NCI-H226 (cell line): Measurements from ENCODE around the gene CNST.
"Not testable (repeated sequence)": the region's sequence is repeated elsewhere in the genome, so short reads cannot be mapped to it uniquely, and the experiment has no call there.

Source experiments
- DNase-seq: peaks from one replicate; pipeline ENCODE4 v3.0.0-alpha.2; 2015

The CNST gene

DNA sequence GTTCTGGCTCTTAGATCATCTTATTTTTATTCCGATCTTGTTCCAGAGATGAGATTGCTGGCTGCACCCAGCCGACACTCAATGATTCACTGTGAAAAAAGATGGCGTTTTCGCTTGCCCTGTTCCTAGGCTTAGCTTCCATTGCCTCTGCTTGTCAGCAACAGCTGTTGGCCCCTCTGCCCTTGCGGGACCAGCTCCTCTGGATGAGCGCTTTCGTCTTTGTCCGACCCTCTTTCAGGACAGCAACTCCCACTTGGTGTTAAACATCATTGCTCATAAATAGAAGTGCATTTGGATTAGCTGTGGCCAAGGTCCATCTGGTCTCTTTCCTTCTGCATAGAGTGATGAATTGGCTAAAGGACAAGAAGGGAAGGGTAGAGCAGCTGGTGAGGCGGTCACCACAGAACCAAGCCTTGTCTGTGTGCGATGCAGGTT is 114.5 kb downstream of the CNST start:
- DNase-seq: no peak

DNA sequence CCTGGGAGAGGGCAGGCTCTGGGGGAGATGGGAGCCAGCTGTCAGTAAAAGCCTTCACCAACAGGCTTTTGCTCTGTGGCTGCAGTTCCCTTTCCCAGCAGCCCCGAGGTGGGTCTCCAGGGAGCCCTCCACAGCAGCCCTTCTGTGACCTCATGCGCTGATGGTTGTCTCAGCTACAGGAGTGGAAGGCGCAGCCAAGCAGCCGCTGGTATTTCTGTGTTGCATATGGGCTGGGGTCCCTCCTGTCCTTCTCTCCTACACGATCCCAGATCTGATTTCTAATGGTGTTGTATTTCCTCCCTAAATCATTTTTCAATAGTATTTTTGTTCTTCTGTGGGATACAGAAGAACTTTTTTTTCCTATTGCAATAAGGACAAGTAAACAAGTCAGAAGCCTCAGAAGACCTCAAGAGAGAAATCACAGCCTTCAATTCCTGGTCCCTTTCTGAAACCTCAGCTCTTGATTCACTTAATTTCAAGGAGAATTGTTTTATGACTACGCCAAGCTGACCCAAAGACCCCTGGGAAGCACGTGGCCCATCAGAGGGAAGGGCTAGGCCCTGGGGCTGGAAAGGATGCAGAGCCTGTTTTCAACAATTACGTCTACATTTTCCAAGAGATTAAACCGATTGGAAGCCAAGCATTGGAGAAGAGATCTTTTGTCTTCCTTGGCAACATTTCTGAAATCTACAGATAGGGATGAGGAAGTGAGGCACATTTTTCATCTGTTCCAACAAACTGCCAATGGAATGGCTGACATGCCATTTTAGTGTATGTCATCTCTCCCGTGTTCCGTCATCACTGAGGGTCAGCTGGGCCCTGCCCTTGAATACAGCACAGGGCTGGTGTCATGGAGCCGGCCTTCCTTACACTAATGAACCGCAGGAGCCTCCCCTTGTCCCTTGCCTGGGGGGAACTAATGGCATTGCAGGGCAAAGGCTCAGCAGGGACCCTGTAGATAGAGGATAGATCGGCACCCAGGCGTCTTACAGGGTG is 115.9 kb downstream of the CNST start:
- DNase-seq: no peak

DNA sequence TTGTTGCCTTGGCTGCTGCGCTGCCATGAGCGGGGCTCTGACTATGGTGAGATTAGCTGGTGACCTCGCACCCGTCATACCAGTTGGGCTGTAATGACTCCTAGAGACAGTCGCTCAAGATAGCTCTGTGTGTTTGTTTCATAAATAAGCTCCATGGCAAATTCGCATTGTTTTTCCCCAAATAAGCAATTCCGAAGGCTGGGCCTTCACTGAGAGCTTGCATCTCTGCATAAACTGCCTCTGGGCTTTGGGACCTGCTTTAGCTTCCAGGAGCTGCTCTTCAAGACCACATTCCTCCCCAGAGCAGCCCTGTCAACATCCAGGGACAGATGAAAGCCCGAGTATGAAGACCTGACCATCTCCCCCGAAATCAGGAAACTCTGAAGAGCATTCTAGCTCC is 117.3 kb downstream of the CNST start:
- DNase-seq: no peak

DNA sequence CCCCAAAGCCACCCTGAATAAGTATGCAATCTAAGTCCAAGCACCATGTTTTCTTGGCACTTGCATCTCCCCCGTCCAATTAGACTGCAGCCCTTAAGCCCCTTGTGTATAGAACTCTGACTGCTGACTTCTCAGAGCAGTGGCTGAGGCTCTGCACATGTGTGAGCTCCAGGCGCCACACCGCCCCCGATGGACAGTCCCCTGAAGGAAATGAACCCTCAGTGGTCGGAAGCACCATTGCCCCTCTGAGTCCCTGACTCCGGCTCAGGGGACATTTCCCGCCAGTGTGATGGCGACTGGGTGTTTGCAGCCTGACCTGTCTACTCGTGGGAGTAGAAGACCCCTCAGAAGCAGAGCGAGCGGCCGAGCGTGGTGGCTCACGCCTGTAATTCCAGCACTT is 120.7 kb downstream of the CNST start:
- DNase-seq: no peak

DNA sequence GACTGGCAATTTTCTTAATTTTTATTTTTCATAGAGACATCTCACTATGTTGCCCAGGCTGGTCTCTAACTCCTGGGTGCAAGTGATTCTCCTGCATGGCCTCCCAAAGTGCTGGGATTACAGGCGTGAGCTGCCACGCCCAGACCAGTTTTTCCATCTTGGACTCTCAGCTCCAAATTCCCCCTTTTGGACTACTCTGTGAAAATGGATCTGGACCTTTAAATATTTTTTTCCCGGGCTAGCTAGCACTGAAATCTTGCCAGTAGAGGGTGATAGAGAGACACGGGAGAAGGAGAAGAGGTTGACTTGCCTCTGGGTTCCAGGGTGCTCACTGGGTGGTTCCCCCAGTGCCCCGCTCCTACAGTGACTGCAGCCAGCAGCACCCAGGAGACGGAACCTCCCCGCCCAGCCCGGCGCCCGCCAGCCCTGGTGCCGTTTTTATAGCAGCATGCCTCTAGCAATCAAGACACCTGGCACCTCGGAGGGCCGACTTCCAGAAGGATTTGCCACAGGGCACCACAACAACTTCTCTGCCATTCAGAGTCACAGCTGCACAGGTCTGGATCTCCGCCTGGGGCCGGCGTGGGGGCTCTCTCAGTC is 123.3 kb downstream of the CNST start:
- peak; percentile 60 for DNase-seq

DNA sequence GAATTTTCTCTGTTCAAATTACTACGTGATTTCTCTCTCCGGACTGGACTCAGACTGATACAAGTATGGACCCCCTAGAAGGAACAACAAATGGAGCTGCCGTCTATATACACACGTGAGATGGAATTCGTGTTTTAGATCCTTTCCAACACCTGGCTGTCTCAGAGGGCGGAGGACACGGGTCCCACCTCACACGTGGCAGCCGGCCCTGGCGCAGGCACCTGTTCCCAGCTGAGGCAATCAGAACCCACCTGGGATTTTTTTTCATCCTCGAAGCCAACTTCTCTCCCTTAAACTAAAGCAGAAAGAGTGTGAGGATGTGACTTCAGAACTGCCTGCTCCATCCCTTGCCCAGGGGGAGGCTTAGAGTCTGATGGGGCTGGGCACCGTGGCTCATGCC is 123.8 kb downstream of the CNST start:
- no peak for DNase-seq

DNA sequence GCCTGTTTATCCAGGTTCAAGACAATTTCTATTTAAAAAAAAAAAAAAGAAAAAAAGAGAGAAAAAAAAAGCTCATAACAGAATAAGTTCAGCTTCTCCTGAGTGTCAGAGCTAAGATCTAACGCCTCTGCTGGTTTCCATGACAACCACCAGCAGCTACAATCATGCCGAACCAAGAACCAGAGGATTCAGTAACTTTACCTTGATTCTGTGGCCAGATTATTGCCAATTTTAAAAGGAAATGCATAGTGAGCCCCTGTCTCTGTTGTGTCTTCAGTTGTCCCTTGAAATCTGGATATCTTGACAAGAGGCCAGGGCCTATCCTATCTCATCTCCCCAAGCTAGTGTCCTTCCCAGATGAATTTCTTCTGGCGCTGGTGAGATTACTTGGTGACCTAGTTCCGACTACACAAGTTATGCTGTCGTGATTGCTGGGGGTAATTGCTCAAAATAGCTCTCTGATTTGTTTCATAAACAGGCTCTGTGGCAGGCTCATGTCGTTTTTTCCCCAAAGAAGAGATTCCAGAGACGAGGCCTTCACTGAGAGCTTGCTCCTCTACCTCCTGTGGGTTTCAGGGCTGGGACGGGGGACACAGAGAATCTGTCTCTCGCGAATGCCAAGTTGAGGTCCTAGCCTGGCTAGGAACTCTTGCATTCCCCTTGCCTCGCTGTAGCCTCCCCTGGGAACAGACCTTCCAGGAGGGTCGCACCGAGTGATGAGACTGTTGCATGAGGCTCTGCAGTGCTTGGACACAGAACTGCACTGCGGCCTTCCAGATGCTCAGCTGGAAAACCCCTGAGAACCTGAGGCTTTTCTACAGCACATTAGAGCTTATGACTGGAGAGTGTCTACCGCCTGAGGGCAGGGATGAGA is 125.6 kb downstream of the CNST start:
- DNase-seq: no peak

DNA sequence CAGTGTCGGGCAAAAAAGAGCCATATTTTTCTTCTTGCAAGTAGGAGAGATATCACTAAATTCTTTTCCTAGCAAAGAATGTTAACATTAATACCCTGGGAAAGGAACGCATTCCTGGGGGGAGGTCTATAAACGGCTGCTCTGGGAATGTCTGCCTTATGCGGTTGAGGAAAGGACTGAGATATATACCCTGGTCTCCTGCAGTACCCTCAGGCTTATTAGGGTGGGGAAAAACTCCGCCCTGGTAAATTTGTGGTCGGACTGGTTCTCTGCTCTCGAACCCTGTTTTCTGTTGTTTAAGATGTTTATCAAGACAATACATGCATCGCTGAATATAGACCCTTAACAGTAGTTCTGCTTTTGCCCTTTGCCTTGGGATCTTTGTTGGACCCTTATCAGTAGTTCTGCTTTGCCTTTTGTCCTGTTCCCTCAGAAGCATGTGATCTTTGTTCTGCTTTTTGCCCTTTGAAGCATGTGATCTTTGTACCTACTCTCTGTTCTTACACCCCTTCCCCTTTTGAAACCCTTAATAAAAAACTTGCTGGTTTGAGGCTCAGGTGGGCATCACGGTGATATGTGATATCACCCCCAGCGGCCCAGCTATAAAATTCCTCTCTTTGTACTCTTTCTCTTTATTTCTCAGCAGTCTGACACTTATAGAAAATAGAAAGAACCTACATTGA is 128.1 kb downstream of the CNST start:
- not testable (repeated sequence) for DNase-seq

DNA sequence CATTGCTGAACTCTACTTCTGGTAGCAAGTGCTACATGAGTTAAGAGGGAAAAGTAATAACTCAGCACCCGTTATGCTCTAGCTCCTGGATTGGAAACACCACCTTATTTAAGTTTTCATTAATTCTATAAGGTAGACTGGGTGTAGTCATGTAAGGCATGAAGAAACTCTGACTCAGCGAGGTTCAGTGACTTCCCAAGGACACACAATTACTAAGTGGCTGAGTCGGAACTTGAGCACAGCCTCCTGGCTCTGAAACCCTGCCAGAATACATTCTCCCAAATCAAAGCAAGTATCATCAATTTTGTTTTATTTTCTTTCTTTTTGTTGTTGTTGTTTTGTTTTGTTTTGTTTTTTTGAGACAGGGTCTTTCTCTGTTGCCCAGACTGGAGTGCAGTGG is 128.9 kb downstream of the CNST start:
- no peak for DNase-seq

DNA sequence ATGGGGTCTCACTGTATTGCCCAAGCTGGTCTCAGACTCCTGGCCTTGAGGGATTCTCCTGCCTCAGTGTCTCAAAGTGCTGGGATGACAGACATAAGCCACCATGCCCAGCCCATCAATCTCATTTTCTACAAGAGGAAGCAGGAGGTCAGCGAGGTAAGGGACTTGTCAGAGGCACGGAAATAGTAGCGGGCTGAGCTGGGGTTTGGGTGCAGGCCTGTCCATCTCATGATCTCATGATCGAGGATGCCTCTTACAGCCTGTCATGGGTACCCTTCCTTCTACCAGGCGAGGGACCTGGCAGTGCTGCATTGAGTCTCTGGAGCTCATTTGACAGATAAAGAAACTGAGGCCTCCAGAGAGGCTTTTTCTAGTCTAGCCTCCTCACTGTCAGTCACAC is 129.4 kb downstream of the CNST start:
- no peak for DNase-seq

DNA sequence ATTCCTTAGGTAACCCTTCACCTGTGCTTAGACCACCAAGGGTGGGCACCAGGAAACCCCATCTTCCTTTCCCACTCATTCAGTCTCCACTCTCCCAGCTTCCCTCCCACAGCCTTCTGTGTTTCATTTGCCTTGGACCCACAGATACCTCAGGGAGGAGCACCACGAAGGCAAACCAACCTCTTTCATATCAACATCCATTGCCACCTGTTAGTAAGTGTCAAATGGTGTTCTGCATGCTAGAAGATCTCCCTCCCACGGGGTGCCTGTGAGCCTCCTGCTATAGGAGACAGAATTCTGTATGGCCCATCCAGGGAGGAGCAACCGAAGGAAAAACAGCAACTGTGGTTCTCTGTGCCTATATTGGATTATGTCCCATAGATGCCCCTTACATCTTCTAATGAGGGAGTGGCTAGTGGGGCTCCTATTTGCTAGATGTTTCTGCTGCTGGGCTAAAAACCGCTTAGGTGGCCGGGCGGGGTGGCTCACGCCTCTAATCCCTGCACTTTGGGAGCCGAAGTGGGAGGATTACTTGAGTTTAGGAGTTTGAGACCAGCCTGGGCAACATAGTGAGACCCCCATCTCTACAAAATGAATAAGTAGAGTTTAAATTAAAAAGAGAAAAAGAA is 132.3 kb downstream of the CNST start:
- DNase-seq: no peak

DNA sequence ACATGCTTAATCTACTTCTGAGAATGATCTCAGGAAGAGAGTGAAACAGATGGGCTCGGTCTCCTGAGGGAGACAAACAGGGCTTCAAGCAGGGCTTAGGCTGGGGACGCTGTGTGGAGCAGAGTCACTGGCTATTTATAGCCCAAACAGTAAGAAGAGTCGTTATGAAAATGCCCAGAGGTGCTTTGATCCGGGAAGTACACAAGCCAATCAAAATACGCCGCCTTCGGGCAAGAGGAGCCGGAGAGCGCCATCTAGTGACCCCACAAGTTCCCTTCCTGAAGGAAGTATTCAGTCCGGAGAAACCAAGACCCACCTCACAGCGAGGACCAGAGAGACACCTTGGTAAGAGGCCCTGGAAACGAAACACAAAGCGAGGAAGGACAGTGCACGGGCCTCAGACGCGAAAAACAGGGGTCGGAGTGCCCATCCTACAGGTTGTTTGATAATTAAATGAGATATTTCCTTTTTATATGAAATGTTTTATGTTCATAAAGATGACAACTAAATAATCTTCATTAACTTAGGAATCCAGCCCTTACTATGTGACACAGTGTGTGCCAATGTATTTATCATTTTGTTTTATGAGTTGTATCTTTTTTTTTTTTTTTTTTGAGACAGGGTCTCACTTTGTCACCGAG is 133.0 kb downstream of the CNST start:
- DNase-seq: peak; percentile 75

DNA sequence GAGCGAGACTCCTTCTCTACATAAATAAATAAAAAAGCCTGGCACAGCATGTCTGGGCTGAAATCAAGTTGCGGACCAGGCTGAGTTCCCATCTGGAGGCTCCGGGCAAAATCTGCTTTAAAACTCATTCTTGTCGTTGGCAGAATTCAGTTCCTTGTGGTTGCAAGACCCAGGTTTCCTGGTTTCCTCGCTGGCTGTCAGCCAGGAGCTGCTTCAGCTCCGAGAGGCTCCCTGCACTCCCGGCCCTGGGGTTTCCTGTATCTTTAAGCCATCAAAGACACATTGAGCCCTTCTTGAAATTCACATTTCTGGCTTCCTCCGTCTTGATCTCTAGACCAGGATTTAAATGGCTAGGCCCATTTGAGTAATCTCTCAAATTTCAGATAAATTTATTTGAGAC is 137.3 kb downstream of the CNST start:
- peak; percentile 16 for DNase-seq

DNA sequence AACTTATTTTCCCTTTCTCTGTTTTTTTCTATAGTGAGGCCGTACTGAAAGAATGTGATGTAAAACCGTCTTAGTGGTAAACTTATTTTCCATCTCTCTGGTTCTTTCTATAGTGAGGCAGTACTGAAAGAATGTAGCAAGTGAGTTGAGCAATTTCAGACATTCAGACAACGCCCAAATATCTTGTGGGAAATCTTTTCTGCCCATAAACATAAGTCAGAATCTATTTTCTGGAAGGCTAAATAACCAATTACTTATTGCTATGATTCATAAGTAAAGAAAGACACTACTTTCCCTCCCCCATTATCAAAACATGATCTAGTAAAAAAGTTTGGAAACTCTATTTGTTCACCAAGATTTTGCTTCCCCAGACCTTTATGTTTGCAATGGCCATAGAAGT is 139.1 kb downstream of the CNST start:
- peak; percentile 85 for DNase-seq

DNA sequence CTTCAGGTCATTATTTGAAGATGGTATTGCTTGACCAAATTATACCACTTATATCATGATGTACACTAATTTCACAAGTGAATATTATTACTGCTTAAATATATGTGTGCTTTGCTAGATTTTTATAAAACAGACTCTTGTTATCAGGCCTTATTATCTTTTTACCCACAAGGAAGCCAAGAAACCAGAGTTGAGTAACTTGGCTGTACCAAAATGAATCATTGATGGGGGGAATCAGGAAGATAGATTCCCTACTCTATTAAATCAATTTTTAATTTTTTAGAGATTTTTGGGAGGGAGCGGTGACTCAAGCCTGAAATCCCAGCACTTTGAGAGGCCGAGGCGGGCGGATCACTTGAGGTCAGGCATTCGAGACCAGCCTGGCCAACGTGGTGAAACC is 141.9 kb downstream of the CNST start:
- DNase-seq: no peak

DNA sequence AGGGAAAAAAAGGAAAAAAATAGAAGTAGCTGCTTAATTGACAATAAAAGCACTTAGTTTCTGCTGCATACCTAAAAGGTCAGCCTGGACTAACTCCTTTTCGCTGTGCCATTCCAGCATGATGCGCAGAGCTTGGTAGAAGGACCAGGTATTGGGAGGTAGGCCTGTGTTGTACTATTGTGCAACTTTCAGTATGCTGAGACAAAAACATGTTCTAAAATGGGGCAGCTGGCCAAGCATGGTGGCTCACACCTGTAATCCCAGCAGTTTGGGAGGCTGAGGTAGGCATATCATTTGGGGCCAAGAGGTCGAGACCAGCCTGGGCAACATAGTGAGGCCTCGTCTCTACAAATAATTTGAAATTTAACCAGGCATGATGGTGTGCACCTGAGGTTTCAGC is 142.9 kb downstream of the CNST start:
- no peak for DNase-seq

DNA sequence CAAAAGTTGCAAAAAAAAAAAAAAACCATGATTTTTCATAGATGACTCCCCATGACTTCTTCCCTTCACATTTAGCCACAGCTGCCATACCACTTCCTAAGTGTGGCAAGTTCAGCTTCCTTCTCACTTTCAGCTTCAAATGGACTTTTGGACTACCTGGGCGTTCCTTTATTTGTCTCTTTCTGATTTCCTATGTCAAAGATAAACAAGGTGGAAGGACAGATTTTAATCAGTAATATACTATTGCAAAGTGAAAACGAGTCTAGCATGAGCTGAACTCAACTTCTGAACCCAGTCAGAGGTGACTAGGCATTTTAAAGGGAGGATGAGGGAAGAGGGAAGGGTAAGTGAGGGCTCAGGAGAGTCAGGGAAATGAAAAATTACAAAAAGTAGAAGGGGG is 143.6 kb downstream of the CNST start:
- no peak for DNase-seq

DNA sequence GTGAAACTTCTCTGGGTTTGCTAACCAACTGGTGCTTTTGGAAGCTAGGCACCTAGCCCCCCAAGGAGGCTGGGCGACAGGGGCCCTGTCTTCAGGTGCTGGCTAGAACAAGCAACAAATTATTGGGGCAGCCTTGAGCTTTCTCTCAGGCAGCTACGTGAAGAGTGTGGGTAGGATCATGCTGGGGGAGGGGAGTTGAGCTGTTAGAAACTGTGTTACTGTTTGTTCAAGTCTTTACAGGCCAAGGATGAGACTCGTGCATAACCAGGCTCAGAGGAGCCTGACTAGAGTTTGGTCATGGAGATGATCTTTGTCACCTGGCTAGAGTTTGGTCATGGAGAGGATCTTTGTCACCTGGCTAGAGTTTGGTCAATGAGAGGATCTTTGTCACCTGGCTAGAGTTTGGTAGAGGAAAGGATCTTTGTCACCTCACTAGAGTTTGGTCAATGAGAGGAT is 145.3 kb downstream of the CNST start:
- DNase-seq: no peak

DNA sequence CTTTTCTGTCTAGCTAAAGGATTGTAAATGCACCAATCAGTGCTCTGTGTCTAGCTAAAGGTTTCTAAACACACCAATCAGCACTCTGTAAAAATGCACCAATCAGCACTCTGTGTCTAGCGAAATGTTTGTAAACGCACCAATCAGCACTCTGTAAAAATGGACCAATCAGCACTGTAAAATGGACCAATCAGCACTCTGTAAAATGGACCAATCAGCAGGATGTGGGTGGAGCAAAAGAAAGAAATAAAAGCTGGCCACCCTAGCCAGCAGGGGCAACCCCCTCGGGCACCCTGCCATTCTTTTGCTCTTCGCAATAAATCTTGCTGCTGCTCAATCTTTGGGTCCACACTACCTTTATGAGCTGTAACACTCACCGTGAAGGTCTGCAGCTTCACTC is 146.2 kb downstream of the CNST start:
- not testable (repeated sequence) for DNase-seq
